H1 (cell line): ENCODE measurements around the gene DSCAM. TPM values are rescaled to one million over a fixed set of nuclear protein-coding genes. Genes with fewer than 3 reads are reported as not detected.

Experiments used
- CTCF ChIA-PET: fragments of 300-600 bp; sonication (Branson Sonifier 250); formaldehyde crosslinking; loops from one replicate; lab custom pipeline; 2021; ENCODE audit not compliant: partially characterized antibody; lab: Charles Lee
- POLR2A ChIA-PET: fragments of 300-600 bp; sonication (Branson Sonifier 250); formaldehyde crosslinking; loops from one replicate; lab custom pipeline; 2021; ENCODE audit warnings: inconsistent platforms; ENCODE audit not compliant: partially characterized antibody; lab: Charles Lee
- DNase-seq, 2 experiments: peaks; one replicate each; pipeline versions ENCODE4 v3.0.0 to v3.0.0-alpha.2; 2010 to 2022; ENCODE audit warnings: low spot score in 2 of 2, low read depth in 1 of 2, mixed read lengths in 1 of 2
- FAIRE-seq: peaks from 2 replicates; lab custom pipeline; 2011; peaks lifted over from hg19 to GRCh38; lab: Jason Lieb, UNC
- H2AFZ ChIP-seq: 2 replicates; pipeline ENCODE4 v1.8.1; 2012; ENCODE audit warnings: low read length, inconsistent platforms
- H2AK5ac ChIP-seq: 2 replicates; pipeline ENCODE4 v1.6.1; 2013; ENCODE audit warnings: low read depth, low read length
- H2BK120ac ChIP-seq: replicated peaks from 2 replicates; pipeline ENCODE3; 2013; ENCODE audit warnings: low read depth, low read length, inconsistent platforms
- H2BK12ac ChIP-seq: 2 replicates; pipeline ENCODE4 v1.6.1; 2013; ENCODE audit warnings: low read depth, low read length
- H2BK15ac ChIP-seq: 2 replicates; pipeline ENCODE4 v1.6.1; 2013; ENCODE audit warnings: low read length
- H2BK20ac ChIP-seq: 2 replicates; pipeline ENCODE4 v1.6.1; 2013; ENCODE audit warnings: low read length
- H2BK5ac ChIP-seq: 2 replicates; pipeline ENCODE4 v1.6.1; 2013; ENCODE audit warnings: low read depth, low read length
- H3K14ac ChIP-seq: 2 replicates; pipeline ENCODE4 v1.6.1; 2013; ENCODE audit warnings: inconsistent platforms; ENCODE audit not compliant: insufficient read length
- H3K18ac ChIP-seq: 2 replicates; pipeline ENCODE4 v1.6.1; 2013; ENCODE audit warnings: low read length; ENCODE audit errors: extremely low read depth
- H3K23ac ChIP-seq: 2 replicates; pipeline ENCODE4 v1.6.1; 2013; ENCODE audit warnings: inconsistent platforms; ENCODE audit not compliant: insufficient read length
- H3K23me2 ChIP-seq: 2 replicates; pipeline ENCODE4 v1.6.1; 2013; ENCODE audit warnings: low read depth, low read length
- H3K27ac ChIP-seq: 2 replicates; pipeline ENCODE4 v1.6.1; 2011; ENCODE audit warnings: low read depth, low read length, inconsistent platforms
- H3K27me3 ChIP-seq, 4 experiments: replicated peaks in 1 of 4; 1 replicate in 1 of 4; 2 replicates in 3 of 4; pipeline versions ENCODE4 v1.6.1 to v1.8.1; 2011 to 2013; ENCODE audit warnings: low read length in 3 of 4, mild to moderate bottlenecking in 3 of 4, inconsistent platforms in 2 of 4, mixed read lengths in 2 of 4, moderate library complexity in 1 of 4; ENCODE audit not compliant: control insufficient read depth in 3 of 4, insufficient read depth in 3 of 4; ENCODE audit errors: extremely low read depth in 1 of 4
- H3K36me3 ChIP-seq, 4 experiments: 2 replicates each; pipeline versions ENCODE4 v1.6.1 to v1.8.1; 2011 to 2013; ENCODE audit warnings: mild to moderate bottlenecking in 4 of 4, low read length in 3 of 4, moderate library complexity in 2 of 4, control low read depth in 1 of 4, inconsistent platforms in 1 of 4; ENCODE audit not compliant: insufficient read depth in 4 of 4, control insufficient read depth in 2 of 4
- H3K4ac ChIP-seq: replicated peaks from 2 replicates; pipeline ENCODE3; 2013; ENCODE audit warnings: low read length, low read depth, mixed read lengths, inconsistent platforms; ENCODE audit not compliant: insufficient read length
- H3K4me1 ChIP-seq, 4 experiments: replicated peaks in 1 of 4; 1 replicate in 1 of 4; 2 replicates in 3 of 4; pipeline versions ENCODE4 v1.6.1 to v1.8.1; 2011 to 2013; ENCODE audit warnings: low read length in 3 of 4, inconsistent platforms in 2 of 4, mixed read lengths in 1 of 4; ENCODE audit not compliant: insufficient read depth in 4 of 4, control insufficient read depth in 3 of 4
- H3K4me2 ChIP-seq, 2 experiments: 2 replicates each; pipeline versions ENCODE4 v1.6.1 to v1.8.1; 2011 to 2013; ENCODE audit warnings: low read depth in 2 of 2, low read length in 2 of 2, control low read depth in 1 of 2, inconsistent platforms in 1 of 2, mild to moderate bottlenecking in 1 of 2; ENCODE audit not compliant: insufficient read depth in 1 of 2
- H3K4me3 ChIP-seq, 4 experiments: fragments of 200-600, 300-600 bp in 1 of 4; sonication (generic), shearing (Covaris generic), sonication (Bioruptor Twin) in 1 of 4; 2 replicates each; pipeline versions ENCODE4 v1.5.1 to v1.8.1; 2011 to 2016; ENCODE audit warnings: low read length in 4 of 4, low read depth in 3 of 4, control low read depth in 2 of 4, inconsistent platforms in 2 of 4, mild to moderate bottlenecking in 2 of 4, mixed read lengths in 1 of 4, moderate library complexity in 1 of 4; ENCODE audit not compliant: insufficient read depth in 2 of 4; ENCODE audit errors: extremely low read depth in 1 of 4
- H3K56ac ChIP-seq: replicated peaks from 2 replicates; pipeline ENCODE3; 2013; ENCODE audit warnings: low read depth, mild to moderate bottlenecking, mixed read lengths, low read length, inconsistent platforms; ENCODE audit not compliant: insufficient read length
- H3K79me1 ChIP-seq: 2 replicates; pipeline ENCODE4 v1.6.1; 2013; ENCODE audit warnings: low read depth, low read length, control low read depth
- H3K79me2 ChIP-seq, 2 experiments: 2 replicates each; pipeline versions ENCODE4 v1.6.1 to v1.8.1; 2012 to 2013; ENCODE audit warnings: low read length in 2 of 2, mild to moderate bottlenecking in 2 of 2, inconsistent platforms in 1 of 2; ENCODE audit not compliant: insufficient read depth in 2 of 2, control insufficient read depth in 1 of 2
- H3K9ac ChIP-seq, 4 experiments: replicated peaks in 1 of 4; 1 replicate in 1 of 4; 2 replicates in 3 of 4; pipeline versions ENCODE4 v1.6.1 to v1.8.1; 2011 to 2013; ENCODE audit warnings: low read depth in 3 of 4, low read length in 3 of 4, control low read depth in 2 of 4, mild to moderate bottlenecking in 2 of 4, moderate library complexity in 2 of 4, inconsistent platforms in 1 of 4; ENCODE audit errors: extremely low read depth in 1 of 4
- H3K9me3 ChIP-seq, 2 experiments: 2 replicates each; pipeline versions ENCODE4 v1.6.1 to v1.8.1; 2012 to 2013; ENCODE audit warnings: mild to moderate bottlenecking in 2 of 2, moderate library complexity in 2 of 2, control low read depth in 1 of 2, inconsistent platforms in 1 of 2, low read depth in 1 of 2, low read length in 1 of 2, mixed read lengths in 1 of 2; ENCODE audit not compliant: insufficient read depth in 2 of 2
- H4K20me1 ChIP-seq, 2 experiments: replicated peaks in 1 of 2; 2 replicates each; pipeline versions ENCODE3 to v1.8.1; 2011 to 2013; ENCODE audit warnings: inconsistent platforms in 2 of 2, low read length in 2 of 2, mild to moderate bottlenecking in 1 of 2; ENCODE audit not compliant: insufficient read depth in 2 of 2, control insufficient read depth in 1 of 2
- H4K5ac ChIP-seq: 2 replicates; pipeline ENCODE4 v1.6.1; 2013; ENCODE audit warnings: low read length, low read depth, mixed read lengths, inconsistent platforms; ENCODE audit not compliant: insufficient read length
- H4K8ac ChIP-seq: 2 replicates; pipeline ENCODE4 v1.8.0; 2013; ENCODE audit warnings: mild to moderate bottlenecking, moderate library complexity, low read length, inconsistent platforms; ENCODE audit not compliant: insufficient read depth; ENCODE audit errors: extremely low read depth
- H4K91ac ChIP-seq: replicated peaks from 2 replicates; pipeline ENCODE3; 2013; ENCODE audit warnings: low read length, mixed read lengths, inconsistent platforms; ENCODE audit not compliant: insufficient read length
- E2F6 ChIP-seq: IDR thresholded peaks from 2 replicates; pipeline ENCODE4 v1.6.1; 2012; ENCODE audit warnings: inconsistent platforms
- RBBP5 ChIP-seq: IDR thresholded peaks from 2 replicates; pipeline ENCODE4 v1.7.1; 2012; ENCODE audit warnings: low read depth, mild to moderate bottlenecking, inconsistent platforms, low read length, moderate library complexity, borderline replicate concordance
- TEAD4 ChIP-seq: IDR thresholded peaks from 2 replicates; pipeline ENCODE4 v1.6.1; 2012; ENCODE audit warnings: low read depth, low read length, inconsistent platforms, mixed read lengths
- YY1 ChIP-seq: IDR thresholded peaks from 2 replicates; pipeline ENCODE4 v1.6.1; 2011; ENCODE audit warnings: low read depth, mild to moderate bottlenecking, low read length
- WGBS, 2 experiments: shearing (Covaris generic) in 1 of 2; methylation state at CpG; one replicate each; pipeline versions ENCODE4 v1.1.6 to v1.1.7; 2013 to 2015; ENCODE audit warnings: low lambda C conversion rate in 2 of 2, mixed read lengths in 2 of 2, inconsistent platforms in 1 of 2, low coverage in 1 of 2, missing lambda C conversion rate in 1 of 2; ENCODE audit not compliant: insufficient replicate concordance in 2 of 2, insufficient coverage in 1 of 2, insufficient read length in 1 of 2; ENCODE audit errors: extremely low coverage in 1 of 2, missing lambda C conversion rate in 1 of 2; 5-methylcytosine and 5-hydroxymethylcytosine counted together
- polyA plus RNA-seq, 7 experiments: library from polyadenylated mRNA; depleted of rRNA in 3 of 7; stranded (reverse) in 5 of 7; unstranded in 2 of 7; fragments of >200 nt in 5 of 7; fragments of 200-250 nt in 2 of 7; gene quantifications; 1 replicate in 5 of 7; 2 replicates in 1 of 7; 4 replicates in 1 of 7; pipeline versions ENCODE4 v1.2.1 to v1.2.3, GENCODE V29; 2011 to 2013; ENCODE audit warnings: missing spikeins in 2 of 7, mixed read lengths in 2 of 7
- total RNA-seq: library from RNA; stranded (reverse); fragmentation: NEBNext Ultra II Directional; extraction: Animal tissue kit (Norgen Biotek cat#: 25700); gene quantifications from 2 replicates; pipeline ENCODE4 v1.2.1, GENCODE V29; 2021
- TF ChIP-seq, protein P1 (sequence below): IDR thresholded peaks from 2 replicates; pipeline ENCODE4 v1.6.1; 2012; ENCODE audit warnings: low read length, inconsistent platforms

Gene DSCAM
- total and polyA plus RNA-seq, 2 of the 8 experiments (the other 6 are each of a cell fraction or from before 2014, with no cell fraction given): 0.02 to 0.15 TPM

DNA sequence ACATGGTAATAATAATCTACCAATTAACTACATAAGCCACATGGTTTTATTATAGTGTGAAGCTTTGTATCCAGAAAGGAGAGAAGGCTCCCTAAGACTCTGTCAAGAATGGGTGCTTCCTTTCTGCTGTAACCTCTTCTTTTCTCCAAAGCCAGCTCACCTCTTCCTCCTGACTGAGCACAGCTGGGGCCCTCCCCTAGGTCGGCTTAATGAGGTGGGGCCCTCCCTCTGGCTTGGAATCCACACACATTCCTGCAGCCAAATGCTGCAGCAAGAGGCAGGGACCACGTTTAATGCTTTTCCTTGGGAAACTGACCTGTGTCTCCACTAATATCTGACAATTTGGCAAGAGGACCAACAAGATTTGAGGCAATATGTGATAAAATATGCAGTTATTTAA, 94.8 kb downstream of the DSCAM start:
- no peak overlapping the region for H2BK5ac ChIP-seq
- CTCF ChIA-PET: interaction anchor here (0.6 to 1.5 kb wide), 2 partner anchors 8 to 1581 kb away, joined by 4 read pairs; no protein-coding TSS in a partner anchor
- no peaks in the 10 kb centered on the region for H3K9me3 ChIP-seq
- H2AFZ ChIP-seq: no peak overlapping the region
- no peak overlapping the region for H2BK12ac ChIP-seq
- no peaks in the 10 kb centered on the region for H3K79me1 ChIP-seq
- H2BK20ac ChIP-seq: no peak overlapping the region
- H4K91ac ChIP-seq: no peak overlapping the region
- FAIRE-seq: no peak
- H3K9ac ChIP-seq: no peak overlapping the region
- H3K56ac ChIP-seq: no peak overlapping the region
- no peak for DNase-seq
- WGBS, 2 experiments: 24% methylated on average over 2 of the region's 2 CpGs; no CpG with 5 or more reads in 1 of the 2 experiments
- no peaks in the 10 kb centered on the region for H4K20me1 ChIP-seq
- TF ChIP-seq RBBP5: no peak
- TF ChIP-seq YY1: no peak
- TF ChIP-seq, protein P1, sequence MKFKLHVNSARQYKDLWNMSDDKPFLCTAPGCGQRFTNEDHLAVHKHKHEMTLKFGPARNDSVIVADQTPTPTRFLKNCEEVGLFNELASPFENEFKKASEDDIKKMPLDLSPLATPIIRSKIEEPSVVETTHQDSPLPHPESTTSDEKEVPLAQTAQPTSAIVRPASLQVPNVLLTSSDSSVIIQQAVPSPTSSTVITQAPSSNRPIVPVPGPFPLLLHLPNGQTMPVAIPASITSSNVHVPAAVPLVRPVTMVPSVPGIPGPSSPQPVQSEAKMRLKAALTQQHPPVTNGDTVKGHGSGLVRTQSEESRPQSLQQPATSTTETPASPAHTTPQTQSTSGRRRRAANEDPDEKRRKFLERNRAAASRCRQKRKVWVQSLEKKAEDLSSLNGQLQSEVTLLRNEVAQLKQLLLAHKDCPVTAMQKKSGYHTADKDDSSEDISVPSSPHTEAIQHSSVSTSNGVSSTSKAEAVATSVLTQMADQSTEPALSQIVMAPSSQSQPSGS: no peak
- TF ChIP-seq TEAD4: peak; percentile 79
- no peak for TF ChIP-seq E2F6
- H4K8ac ChIP-seq: no peak overlapping the region; the same call in 1 of the 2 replicates
- no peak overlapping the region for H3K14ac ChIP-seq
- no peak overlapping the region for H2BK15ac ChIP-seq
- no peak overlapping the region for H3K4me2 ChIP-seq
- no peak overlapping the region for H3K4me3 ChIP-seq
- H3K79me2 ChIP-seq: no peaks in the 10 kb centered on the region
- H3K23ac ChIP-seq: no peak overlapping the region
- H2AK5ac ChIP-seq: no peak overlapping the region
- H3K4me1 ChIP-seq: peaks cover 2 to 9% (median 3%) of the 10 kb centered on the region in 4 experiments; a peak in 5 of 7 replicates
- H3K27me3 ChIP-seq: no peaks in the 10 kb centered on the region
- H4K5ac ChIP-seq: no peak overlapping the region
- H3K23me2 ChIP-seq: no peaks in the 10 kb centered on the region
- H3K36me3 ChIP-seq: no peaks in the 10 kb centered on the region
- POLR2A ChIA-PET: interaction anchor here (0.6 to 0.7 kb wide), 2 partner anchors 10 to 78 kb away, joined by 3 read pairs; no protein-coding TSS in a partner anchor
- no peak overlapping the region for H3K27ac ChIP-seq
- no peak overlapping the region for H2BK120ac ChIP-seq
- no peak overlapping the region for H3K4ac ChIP-seq
- no peak overlapping the region for H3K18ac ChIP-seq
